Measurements from ENCODE around the gene UBP1.

The UBP1 gene

DNA sequence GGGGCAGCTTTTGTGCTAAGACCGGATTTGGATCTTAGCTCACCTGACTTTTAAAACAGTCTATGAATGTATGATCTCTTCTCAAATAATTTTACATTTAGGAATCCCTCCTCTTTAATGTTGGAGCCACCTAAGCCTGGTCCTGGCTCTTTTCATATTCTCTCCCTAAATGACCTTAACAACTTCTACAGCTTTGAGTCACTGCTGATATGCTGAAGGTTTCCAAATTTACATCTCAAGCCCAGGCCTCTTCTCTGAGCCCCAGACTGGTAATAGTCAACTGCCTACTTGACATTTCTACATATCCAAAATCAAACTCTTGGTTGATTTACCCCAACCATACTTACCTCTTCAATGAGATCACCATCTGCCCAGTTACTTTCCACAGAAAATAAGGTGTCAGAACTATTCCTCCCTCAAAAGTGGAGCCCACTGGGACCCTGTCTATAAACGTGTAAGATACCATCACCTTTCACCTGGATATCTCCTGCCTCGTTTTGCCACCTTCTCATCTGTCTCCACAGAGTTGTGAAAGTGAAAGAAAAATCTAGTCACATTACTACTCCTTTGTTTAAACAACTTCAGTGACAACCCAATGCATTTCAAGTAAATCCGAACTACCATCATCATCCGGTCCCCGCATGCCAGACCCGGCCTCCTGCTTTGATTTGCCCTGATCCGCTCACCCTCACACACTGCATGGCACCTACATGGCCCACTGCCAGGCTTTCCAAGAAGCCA lies 48.8 kb downstream of the UBP1 start:
- no peak overlapping the region for H3K4me3 ChIP-seq (replicated peaks; ENCODE audit: low read depth, low read length)
- TF ChIP-seq, protein P1, sequence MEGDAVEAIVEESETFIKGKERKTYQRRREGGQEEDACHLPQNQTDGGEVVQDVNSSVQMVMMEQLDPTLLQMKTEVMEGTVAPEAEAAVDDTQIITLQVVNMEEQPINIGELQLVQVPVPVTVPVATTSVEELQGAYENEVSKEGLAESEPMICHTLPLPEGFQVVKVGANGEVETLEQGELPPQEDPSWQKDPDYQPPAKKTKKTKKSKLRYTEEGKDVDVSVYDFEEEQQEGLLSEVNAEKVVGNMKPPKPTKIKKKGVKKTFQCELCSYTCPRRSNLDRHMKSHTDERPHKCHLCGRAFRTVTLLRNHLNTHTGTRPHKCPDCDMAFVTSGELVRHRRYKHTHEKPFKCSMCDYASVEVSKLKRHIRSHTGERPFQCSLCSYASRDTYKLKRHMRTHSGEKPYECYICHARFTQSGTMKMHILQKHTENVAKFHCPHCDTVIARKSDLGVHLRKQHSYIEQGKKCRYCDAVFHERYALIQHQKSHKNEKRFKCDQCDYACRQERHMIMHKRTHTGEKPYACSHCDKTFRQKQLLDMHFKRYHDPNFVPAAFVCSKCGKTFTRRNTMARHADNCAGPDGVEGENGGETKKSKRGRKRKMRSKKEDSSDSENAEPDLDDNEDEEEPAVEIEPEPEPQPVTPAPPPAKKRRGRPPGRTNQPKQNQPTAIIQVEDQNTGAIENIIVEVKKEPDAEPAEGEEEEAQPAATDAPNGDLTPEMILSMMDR (IDR thresholded peaks at IDR 0.05; ENCODE audit: low read length, missing control alignments), result no peak
- DNase-seq (ENCODE audit: low read depth), result no peak

GRCh38 chr3:33389908-33390307 lies 50.3 kb downstream of the UBP1 start:
- no peak for DNase-seq (ENCODE audit: low read depth)
- TF ChIP-seq, protein P1 (IDR thresholded peaks at IDR 0.05; ENCODE audit: low read length, missing control alignments), result no peak
- no peak overlapping the region for H3K4me3 ChIP-seq (replicated peaks; ENCODE audit: low read depth, low read length)

DNA sequence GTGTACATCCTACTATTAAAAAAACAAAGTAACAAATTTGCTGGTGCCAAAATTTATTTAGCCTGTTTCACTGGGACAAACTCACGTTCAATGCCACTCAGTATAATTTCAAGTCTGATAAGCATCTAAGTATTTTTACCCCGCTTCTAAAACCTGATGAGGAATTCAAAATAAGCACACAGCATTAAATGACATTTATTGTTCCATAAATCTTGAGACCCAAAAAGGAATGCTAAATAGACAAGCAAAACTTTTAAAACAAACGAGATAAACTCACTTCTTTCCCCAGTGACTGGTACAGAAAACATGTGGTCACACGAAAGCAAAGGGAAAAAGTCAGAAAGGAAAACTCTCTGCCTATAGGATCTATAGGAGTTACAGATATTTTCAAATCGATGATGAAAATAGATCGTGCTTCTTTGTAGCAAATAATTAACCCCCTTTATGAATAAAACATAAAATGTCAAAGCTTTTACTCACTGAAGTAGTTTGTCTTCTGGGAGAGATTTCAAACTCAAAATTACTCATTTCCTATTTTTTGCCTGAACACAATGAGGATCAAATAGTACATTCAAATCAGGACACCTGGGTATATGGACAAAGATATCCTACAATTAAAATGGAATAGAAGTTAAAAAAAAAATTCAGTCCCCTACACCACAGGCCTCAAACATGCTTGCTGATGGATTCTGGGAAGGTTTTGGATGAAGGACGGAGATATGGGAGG lies 51.7 kb downstream of the UBP1 start:
- TF ChIP-seq, protein P1 (IDR thresholded peaks at IDR 0.05; ENCODE audit: low read length, missing control alignments), result no peak
- DNase-seq (ENCODE audit: low read depth), result peak; percentile 10
- no peak overlapping the region for H3K4me3 ChIP-seq (replicated peaks; ENCODE audit: low read depth, low read length)

DNA sequence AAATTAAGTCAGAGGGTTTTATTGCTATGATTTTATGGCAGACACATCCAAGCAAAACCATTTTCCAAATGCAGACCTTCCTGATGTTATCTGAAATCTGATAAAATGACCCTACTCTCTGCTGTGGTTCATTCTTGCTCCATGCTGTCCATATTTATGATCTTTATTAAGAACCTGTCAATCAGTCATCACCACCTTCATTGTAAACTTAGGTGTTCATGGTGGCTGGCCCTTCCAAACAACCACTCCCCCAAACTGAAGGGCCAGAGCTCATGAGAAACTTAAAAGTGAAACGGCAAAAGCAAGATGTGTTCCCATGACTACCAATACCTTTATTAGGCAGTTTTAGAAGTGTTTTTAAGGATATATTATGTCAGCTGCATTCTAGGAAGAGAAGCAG lies 53.6 kb downstream of the UBP1 start:
- TF ChIP-seq, protein P1 (IDR thresholded peaks at IDR 0.05; ENCODE audit: low read length, missing control alignments), result no peak
- H3K4me3 ChIP-seq (replicated peaks; ENCODE audit: low read depth, low read length), result no peak overlapping the region

GRCh38 chr3:33385423-33385822 lies 54.8 kb downstream of the UBP1 start:
- TF ChIP-seq, protein P1 (IDR thresholded peaks at IDR 0.05; ENCODE audit: low read length, missing control alignments), result no peak
- no peak for DNase-seq (ENCODE audit: low read depth)

More for the DNA sequence above, 53.6 kb downstream of the UBP1 start:
- no peak for DNase-seq (ENCODE audit: low read depth)

GRCh38 chr3:33383951-33384350 lies 56.3 kb downstream of the UBP1 start:
- DNase-seq (ENCODE audit: low read depth), result no peak

More at GRCh38 chr3:33385423-33385822, 54.8 kb downstream of the UBP1 start:
- no peak overlapping the region for H3K4me3 ChIP-seq (replicated peaks; ENCODE audit: low read depth, low read length)

More at GRCh38 chr3:33383951-33384350, 56.3 kb downstream of the UBP1 start:
- TF ChIP-seq, protein P1 (IDR thresholded peaks at IDR 0.05; ENCODE audit: low read length, missing control alignments), result no peak
- H3K4me3 ChIP-seq (replicated peaks; ENCODE audit: low read depth, low read length), result no peak overlapping the region

Measured in fibroblast of pulmonary artery (primary cell).